KMS-11 (cell line): Measurements from ENCODE around the gene C10orf71.

Experiments used
- H2AFZ ChIP-seq: fragments of 200-600 bp; sonication (generic); 2 replicates; pipeline ENCODE4 v1.6.1; 2016; ENCODE audit warnings: antibody characterized with exemption, mixed run types, low read depth
- H3K27ac ChIP-seq: fragments of 200-600 bp; sonication (generic); 2 replicates; pipeline ENCODE4 v1.6.1; 2016; ENCODE audit warnings: mild to moderate bottlenecking, mixed run types
- H3K27me3 ChIP-seq: fragments of 200-600 bp; sonication (generic); 2 replicates; pipeline ENCODE4 v1.6.1; 2017; ENCODE audit warnings: mild to moderate bottlenecking, low read depth, mixed run types, moderate library complexity; ENCODE audit not compliant: insufficient read depth
- H3K36me3 ChIP-seq: fragments of 200-600 bp; sonication (generic); 2 replicates; pipeline ENCODE4 v1.6.1; 2017; ENCODE audit warnings: mild to moderate bottlenecking, mixed run types; ENCODE audit not compliant: insufficient read depth
- H3K4me1 ChIP-seq: fragments of 200-600 bp; sonication (generic); 2 replicates; pipeline ENCODE4 v1.6.1; 2016; ENCODE audit warnings: mild to moderate bottlenecking, low read depth, mixed run types; ENCODE audit not compliant: poor library complexity, severe bottlenecking
- H3K4me2 ChIP-seq: fragments of 200-600 bp; sonication (generic); 2 replicates; pipeline ENCODE4 v1.7.0; 2016; ENCODE audit warnings: mild to moderate bottlenecking, mixed run types
- H3K4me3 ChIP-seq: fragments of 200-600 bp; sonication (generic); IDR thresholded peaks from 2 replicates; pipeline ENCODE4 v1.6.1; 2017; ENCODE audit warnings: low read depth, low read length, mixed read lengths; ENCODE audit not compliant: insufficient read depth
- H3K79me2 ChIP-seq: fragments of 200-600 bp; sonication (generic); 2 replicates; pipeline ENCODE4 v1.6.1; 2016; ENCODE audit warnings: low read depth, mixed run types; ENCODE audit not compliant: insufficient read depth
- H3K9ac ChIP-seq: fragments of 200-600 bp; sonication (generic); 2 replicates; pipeline ENCODE4 v1.6.1; 2016; ENCODE audit warnings: mild to moderate bottlenecking, mixed run types
- H4K20me1 ChIP-seq: fragments of 200-600 bp; sonication (generic); 2 replicates; pipeline ENCODE4 v1.6.1; 2016; ENCODE audit warnings: mild to moderate bottlenecking, mixed run types; ENCODE audit not compliant: insufficient read depth
- TF ChIP-seq, protein P1 (sequence below): fragments of 200-600 bp; sonication (generic); conservative IDR thresholded peaks from 2 replicates; pipeline ENCODE4 v1.6.1; 2017; ENCODE audit warnings: low read depth, mild to moderate bottlenecking, antibody characterized with exemption, low read length, moderate library complexity, mixed read lengths

Gene C10orf71

GRCh38 chr10:49277973-49278372, 21.0 kb upstream of the C10orf71 start:
- no peaks in the 10 kb centered on the region for H3K36me3 ChIP-seq
- TF ChIP-seq, protein P1, sequence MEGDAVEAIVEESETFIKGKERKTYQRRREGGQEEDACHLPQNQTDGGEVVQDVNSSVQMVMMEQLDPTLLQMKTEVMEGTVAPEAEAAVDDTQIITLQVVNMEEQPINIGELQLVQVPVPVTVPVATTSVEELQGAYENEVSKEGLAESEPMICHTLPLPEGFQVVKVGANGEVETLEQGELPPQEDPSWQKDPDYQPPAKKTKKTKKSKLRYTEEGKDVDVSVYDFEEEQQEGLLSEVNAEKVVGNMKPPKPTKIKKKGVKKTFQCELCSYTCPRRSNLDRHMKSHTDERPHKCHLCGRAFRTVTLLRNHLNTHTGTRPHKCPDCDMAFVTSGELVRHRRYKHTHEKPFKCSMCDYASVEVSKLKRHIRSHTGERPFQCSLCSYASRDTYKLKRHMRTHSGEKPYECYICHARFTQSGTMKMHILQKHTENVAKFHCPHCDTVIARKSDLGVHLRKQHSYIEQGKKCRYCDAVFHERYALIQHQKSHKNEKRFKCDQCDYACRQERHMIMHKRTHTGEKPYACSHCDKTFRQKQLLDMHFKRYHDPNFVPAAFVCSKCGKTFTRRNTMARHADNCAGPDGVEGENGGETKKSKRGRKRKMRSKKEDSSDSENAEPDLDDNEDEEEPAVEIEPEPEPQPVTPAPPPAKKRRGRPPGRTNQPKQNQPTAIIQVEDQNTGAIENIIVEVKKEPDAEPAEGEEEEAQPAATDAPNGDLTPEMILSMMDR: no peak
- H3K4me1 ChIP-seq: no peaks in the 10 kb centered on the region
- H2AFZ ChIP-seq: no peak overlapping the region
- no peak overlapping the region for H3K4me3 ChIP-seq
- H3K27ac ChIP-seq: no peak overlapping the region
- no peak overlapping the region for H3K4me2 ChIP-seq
- H3K79me2 ChIP-seq: no peaks in the 10 kb centered on the region
- H3K9ac ChIP-seq: no peak overlapping the region
- no peaks in the 10 kb centered on the region for H3K27me3 ChIP-seq
- H4K20me1 ChIP-seq: no peaks in the 10 kb centered on the region

- Histone ChIP-seq H3K27me3 (no peaks in the 10 kb centered on the region), H3K4me2 (no peak overlapping the region), H3K9ac (no peak overlapping the region), H3K27ac (no peak overlapping the region), H3K4me1 (no peaks in the 10 kb centered on the region), H2AFZ (no peak overlapping the region), H3K4me3 (no peak overlapping the region), H4K20me1 (no peaks in the 10 kb centered on the region), H3K79me2 (no peaks in the 10 kb centered on the region), H3K36me3 (no peaks in the 10 kb centered on the region)
- TF ChIP-seq, protein P1: no peak
Measured at GRCh38 chr10:49278497-49278981, 20.4 kb upstream of the C10orf71 start.

- Histone ChIP-seq H3K36me3 (no peaks in the 10 kb centered on the region), H4K20me1 (no peaks in the 10 kb centered on the region), H3K4me2 (no peak overlapping the region), H3K4me1 (no peaks in the 10 kb centered on the region), H3K27ac (no peak overlapping the region), H2AFZ (no peak overlapping the region), H3K27me3 (no peaks in the 10 kb centered on the region), H3K9ac (no peak overlapping the region), H3K4me3 (no peak overlapping the region), H3K79me2 (no peaks in the 10 kb centered on the region)
- TF ChIP-seq, protein P1: no peak
Measured at GRCh38 chr10:49279015-49279880, 19.7 kb upstream of the C10orf71 start.

DNA sequence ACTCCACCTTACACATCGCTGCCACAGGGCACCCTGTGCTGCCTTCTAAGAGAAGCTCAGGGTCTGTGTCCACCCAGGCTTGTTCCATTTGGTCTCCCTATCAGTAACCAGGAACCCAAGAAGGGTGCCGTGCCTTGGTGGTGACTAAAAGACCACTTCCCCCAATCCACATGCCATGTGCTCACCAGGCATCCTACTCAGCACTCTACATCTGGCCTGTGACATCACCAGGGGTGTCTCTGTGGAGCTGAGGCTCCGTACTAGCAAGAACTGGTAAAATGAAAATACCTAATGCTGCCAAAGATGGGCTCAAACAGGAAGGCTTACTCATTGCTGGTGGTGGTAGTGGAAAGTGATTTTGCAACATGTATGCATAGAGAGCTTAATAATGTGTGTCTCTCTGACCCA, 19.0 kb upstream of the C10orf71 start:
- TF ChIP-seq, protein P1: no peak
- Histone ChIP-seq H3K4me3 (no peak overlapping the region), H2AFZ (no peak overlapping the region), H3K27ac (no peak overlapping the region), H4K20me1 (no peaks in the 10 kb centered on the region), H3K4me1 (peaks cover 4% of the 10 kb centered on the region), H3K36me3 (no peaks in the 10 kb centered on the region), H3K79me2 (no peaks in the 10 kb centered on the region), H3K4me2 (no peak overlapping the region), H3K9ac (no peak overlapping the region), H3K27me3 (no peaks in the 10 kb centered on the region)
